Adipose tissue (tissue), 3 donors: ENCODE results near the gene VGLL4. TPM values are rescaled to one million over a fixed set of nuclear protein-coding genes. Genes with fewer than 3 reads are reported as not detected.
A peak's percentile ranks its signal among the peaks of the same experiment; 100 is the strongest.

Source experiments
- H3K27ac ChIP-seq: one replicate; pipeline ENCODE4 v1.5.1; 2013; ENCODE audit warnings: low read depth, low read length
- WGBS, 3 donors: extraction: QIAGEN DNeasy Blood & Tissue Kit; methylation state at CpG; one replicate each; pipeline ENCODE4 v1.1.7; 2013; 5-methylcytosine and 5-hydroxymethylcytosine counted together
- polyA plus RNA-seq, 3 donors: library from polyadenylated mRNA; stranded (reverse); fragments of 200-250 nt; gene quantifications; one replicate each; pipeline ENCODE4 v1.2.3, GENCODE V29; 2013
- donor health status: healthy with polysubstance abuse.
- donor health status: Bipolar disorder and iron deficiency.
- donor health status: healthy.

Gene VGLL4
- polyA plus RNA-seq, 3 donors, result 19.7 to 43.3 (median 25.4) TPM

DNA sequence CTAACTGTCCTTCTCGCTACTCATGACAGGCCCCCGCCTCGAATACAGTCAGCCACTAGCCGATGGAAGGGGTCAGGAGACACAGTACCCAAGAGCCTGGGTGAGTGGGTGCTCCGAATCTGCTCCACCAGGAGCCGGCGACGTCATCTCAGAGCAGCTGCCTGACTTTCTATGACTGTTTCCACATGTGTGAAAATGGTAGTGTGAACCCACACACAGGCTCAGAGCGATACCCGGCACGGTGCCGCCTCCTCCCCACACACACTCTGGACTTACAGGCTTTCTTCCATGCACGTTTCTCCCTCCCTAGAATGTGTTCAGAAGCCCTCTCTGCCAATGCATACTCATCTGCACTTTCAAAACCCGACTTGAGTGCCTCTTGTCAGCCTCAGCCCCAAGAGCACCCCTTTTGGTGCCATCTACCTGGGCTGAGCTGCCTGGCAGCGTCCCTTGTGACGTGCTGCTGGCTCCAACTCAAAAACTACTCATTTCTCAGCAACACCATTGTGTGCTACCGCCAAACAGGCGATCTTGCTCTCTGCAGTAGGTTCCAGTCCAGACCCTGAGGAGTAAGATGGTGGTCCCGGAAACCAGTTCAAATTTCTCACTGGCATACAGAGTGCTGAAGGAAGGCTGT is 29.7 kb downstream of the VGLL4 start:
- H3K27ac ChIP-seq, result no peak overlapping the region
- 84 to 90% (median 88%) methylated on average over 19 of the region's 19 CpGs for WGBS, 3 donors

GRCh38 chr3:11613319-11613718 is 30.4 kb downstream of the VGLL4 start:
- H3K27ac ChIP-seq, result no peak overlapping the region
- WGBS, 3 donors, result 69 to 81% (median 77%) methylated on average over 8 of the region's 8 CpGs

DNA sequence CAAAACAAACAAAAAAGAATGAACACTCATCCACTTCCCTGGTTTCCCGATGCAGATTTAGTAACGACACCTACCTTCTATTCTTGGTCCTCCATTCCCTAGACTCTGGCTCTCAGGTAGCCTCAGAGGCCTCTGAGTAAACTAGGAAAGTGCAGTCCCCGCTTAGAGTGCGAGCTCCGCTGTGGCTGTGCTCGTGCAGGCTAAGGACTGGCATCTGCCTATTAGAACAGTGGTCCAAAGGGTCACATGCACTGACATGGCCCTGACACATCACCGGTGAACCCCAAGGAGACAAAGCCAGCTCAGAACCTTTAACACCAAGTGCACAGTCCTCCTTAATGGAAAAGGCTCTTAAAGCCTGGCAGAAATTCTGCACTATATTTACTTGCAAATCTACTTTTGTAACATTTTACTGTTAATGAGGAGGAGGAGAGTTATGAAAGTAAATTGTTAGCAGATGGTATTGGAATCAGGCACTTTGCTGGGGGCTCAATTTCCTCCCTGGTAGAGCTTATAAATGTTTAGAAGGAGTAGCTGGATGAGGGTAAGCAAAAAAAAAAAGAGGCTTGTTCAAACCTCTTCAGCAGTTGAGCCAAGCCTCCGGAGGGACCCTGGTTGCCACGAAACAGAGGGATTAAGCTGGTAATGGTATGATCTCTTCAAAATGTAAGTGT is 31.1 kb downstream of the VGLL4 start:
- no peak overlapping the region for H3K27ac ChIP-seq
- WGBS, 3 donors, result 82 to 87% (median 82%) methylated on average over 9 of the region's 9 CpGs

DNA sequence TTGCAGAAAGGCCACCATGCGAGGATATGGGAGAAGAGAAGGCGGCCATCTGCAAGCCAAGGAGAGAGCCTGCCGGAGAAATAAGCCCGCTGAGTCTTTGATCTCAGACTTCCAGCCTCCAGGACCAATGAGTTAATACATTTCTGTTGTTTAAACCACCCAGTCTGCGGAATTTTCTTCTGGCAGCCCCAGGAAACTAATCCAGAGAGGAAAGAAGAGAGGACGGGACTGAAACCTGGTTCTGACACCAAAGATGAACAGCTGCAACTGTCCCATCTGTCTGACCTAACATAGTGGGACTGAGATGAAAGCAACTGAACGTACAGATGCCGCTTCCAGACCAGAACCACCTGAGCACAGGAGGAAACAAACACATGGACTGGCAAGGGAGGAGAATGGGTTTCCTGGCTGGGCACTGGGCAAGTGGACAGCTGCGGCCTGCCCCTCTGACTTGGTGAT is 32.3 kb downstream of the VGLL4 start:
- WGBS, 3 donors, result 82 to 88% (median 83%) methylated on average over 9 of the region's 9 CpGs
- no peak overlapping the region for H3K27ac ChIP-seq

DNA sequence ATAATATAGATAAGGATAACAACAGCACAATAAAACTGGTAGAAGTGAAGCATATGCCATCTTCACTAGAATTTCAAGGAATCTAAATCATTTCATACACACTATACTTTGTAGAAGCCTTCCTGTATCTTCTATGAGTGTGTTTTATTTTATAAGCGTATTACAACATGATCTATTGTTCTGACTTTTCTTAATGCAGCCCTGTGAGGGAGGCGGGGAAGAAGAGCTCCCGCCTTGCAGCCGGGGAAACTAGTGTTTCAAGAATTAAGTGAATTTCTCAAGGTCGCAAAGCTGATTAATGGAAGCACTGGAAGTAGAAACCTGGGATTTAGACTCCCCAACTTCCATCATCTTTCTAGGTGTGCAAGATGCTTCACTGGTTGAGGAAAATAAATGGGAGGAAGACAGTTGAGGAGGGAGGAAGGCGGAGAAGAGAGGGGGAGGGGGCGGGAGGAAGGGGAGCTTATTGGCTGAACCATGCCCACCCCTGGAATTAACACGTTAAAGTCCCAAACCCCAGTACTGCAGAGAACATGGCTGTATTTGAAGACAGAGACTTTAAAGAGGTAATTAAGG is 32.9 kb downstream of the VGLL4 start:
- 60 to 65% (median 62%) methylated on average over 8 of the region's 8 CpGs for WGBS, 3 donors
- H3K27ac ChIP-seq, result no peak overlapping the region

GRCh38 chr3:11610044-11610671 is 33.6 kb downstream of the VGLL4 start:
- H3K27ac ChIP-seq, result no peak overlapping the region
- WGBS, 3 donors, result 65 to 75% (median 68%) methylated on average over 23 of the region's 23 CpGs

DNA sequence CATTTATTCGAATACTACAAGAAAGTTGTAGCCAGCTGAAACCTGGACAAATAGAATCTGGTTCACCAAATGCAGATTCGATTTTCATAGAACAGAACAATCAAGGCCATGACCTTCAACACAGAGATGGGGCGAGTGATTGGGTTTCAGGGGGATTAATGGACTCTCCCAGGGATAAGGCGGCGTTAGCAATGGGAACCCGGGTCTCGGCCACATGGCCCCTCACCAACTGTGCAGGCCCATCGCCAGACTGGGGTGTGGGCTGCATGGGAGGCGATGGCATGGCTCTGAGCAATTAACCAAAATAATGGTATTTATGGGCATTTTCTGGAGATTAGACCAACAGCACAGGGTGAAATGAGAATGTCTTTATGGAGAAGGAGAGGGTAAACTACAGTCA is 34.2 kb downstream of the VGLL4 start:
- WGBS, 3 donors, result 87 to 91% (median 89%) methylated on average over 9 of the region's 9 CpGs
- H3K27ac ChIP-seq, result no peak overlapping the region

GRCh38 chr3:11607816-11608215 is 35.9 kb downstream of the VGLL4 start:
- WGBS, 3 donors, result 18 to 35% (median 31%) methylated on average over 3 of the region's 3 CpGs
- H3K27ac ChIP-seq, result no peak overlapping the region

DNA sequence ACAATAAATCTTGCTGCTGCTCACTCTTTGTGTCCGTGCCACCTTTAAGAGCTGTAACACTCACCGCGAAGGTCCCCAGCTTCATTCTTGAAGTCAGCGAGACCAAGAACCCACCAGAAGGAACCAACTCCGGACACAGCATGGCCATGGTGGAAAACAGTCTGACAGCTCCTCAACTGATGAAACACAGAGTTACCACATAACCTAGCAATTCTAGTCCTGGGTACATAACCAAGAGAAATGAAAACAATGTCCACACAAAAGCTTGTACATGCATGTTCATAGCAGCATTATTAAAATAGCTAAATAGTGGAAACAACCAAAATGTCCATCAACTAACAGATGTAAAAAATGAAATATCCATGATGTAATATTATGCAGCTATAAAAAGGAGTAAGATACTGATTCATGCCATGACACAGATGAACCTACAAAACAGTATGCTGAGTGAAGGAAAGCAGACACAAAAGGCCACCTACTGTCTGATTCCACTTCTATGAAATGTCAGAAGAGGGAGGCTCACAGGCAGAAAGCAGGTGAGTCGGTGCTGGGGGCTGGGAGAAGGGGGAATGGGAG is 36.8 kb downstream of the VGLL4 start:
- WGBS, 3 donors, result 79 to 89% (median 82%) methylated on average over 6 of the region's 6 CpGs
- H3K27ac ChIP-seq, result no peak overlapping the region

- no peak overlapping the region for H3K27ac ChIP-seq
- 71 to 87% (median 78%) methylated on average over 11 of the region's 11 CpGs for WGBS, 3 donors
These were observed 37.5 kb downstream of the VGLL4 start for GRCh38 chr3:11606090-11606784.

DNA sequence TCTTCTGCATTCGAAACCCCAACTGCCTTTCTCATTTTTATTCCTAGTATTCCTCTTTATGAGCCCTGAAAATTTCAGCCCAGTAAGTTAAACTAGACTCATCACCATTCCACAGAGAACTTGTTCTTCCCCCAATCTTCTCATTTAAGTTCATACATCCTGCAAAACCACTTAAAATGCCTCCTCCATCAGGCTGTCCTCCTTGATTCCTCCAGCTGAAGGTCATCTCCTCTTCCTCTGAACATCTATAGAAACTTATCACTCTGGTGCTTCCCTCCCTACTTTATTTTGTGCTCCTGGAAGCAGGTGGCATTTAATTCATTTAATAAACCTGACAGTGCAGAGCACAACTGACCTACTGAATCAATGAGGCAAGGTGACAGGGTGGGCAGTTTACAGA is 38.3 kb downstream of the VGLL4 start:
- no peak overlapping the region for H3K27ac ChIP-seq
- 91 to 100% (median 95%) methylated on average over 1 of the region's 1 CpG for WGBS, 3 donors

- WGBS, 3 donors, result 61 to 75% (median 68%) methylated on average over 15 of the region's 15 CpGs
These were observed 39.4 kb downstream of the VGLL4 start for GRCh38 chr3:11604139-11604892.

GRCh38 chr3:11603628-11604027 is 40.1 kb downstream of the VGLL4 start:
- WGBS, 3 donors, result 38 to 75% (median 42%) methylated on average over 9 of the region's 9 CpGs

More at GRCh38 chr3:11604139-11604892, 39.4 kb downstream of the VGLL4 start:
- H3K27ac ChIP-seq, result peak overlapping the region; percentile 68

GRCh38 chr3:11602886-11603527 is 40.7 kb downstream of the VGLL4 start:
- no peak overlapping the region for H3K27ac ChIP-seq
- 75 to 80% (median 77%) methylated on average over 5 of the region's 5 CpGs for WGBS, 3 donors

More at GRCh38 chr3:11603628-11604027, 40.1 kb downstream of the VGLL4 start:
- H3K27ac ChIP-seq, result no peak overlapping the region

DNA sequence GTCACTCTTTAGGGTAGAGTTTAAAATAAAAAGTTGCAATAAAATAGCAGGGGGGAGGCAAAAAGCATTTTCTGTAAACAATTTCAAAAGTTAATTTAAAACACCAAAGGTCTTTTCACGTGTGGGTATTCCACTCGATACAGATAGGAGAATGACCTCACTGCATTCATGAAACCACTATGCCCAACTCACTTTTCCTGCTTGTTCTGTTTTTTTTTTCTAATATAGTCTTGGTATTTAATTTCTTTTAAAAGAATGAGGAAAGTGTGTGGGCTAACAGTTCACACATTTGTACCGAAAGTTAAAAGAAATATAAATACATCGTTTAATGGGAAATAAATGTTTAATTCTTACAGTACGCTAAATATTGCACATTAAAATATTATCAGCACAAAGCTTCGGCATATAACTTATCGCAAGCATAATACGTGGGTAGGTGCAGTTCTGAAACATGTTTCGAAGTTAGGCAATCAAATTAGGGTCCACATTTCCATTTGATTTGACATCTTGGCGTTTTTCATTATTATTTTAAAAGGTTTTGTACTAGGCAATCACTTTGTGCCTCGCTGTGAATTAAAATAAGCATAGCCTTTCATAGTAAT is 41.4 kb downstream of the VGLL4 start:
- 70 to 77% (median 72%) methylated on average over 11 of the region's 11 CpGs for WGBS, 3 donors

GRCh38 chr3:11601446-11602238 is 42.1 kb downstream of the VGLL4 start:
- H3K27ac ChIP-seq, result no peak overlapping the region
- WGBS, 3 donors, result 49 to 55% (median 55%) methylated on average over 21 of the region's 21 CpGs

More for the DNA sequence above, 41.4 kb downstream of the VGLL4 start:
- H3K27ac ChIP-seq, result no peak overlapping the region
